ENCODE data around the gene RUFY3.
"Not testable (repeated sequence)": the region's sequence is repeated elsewhere in the genome, so short reads cannot be mapped to it uniquely, and the experiment has no call there.

DNA sequence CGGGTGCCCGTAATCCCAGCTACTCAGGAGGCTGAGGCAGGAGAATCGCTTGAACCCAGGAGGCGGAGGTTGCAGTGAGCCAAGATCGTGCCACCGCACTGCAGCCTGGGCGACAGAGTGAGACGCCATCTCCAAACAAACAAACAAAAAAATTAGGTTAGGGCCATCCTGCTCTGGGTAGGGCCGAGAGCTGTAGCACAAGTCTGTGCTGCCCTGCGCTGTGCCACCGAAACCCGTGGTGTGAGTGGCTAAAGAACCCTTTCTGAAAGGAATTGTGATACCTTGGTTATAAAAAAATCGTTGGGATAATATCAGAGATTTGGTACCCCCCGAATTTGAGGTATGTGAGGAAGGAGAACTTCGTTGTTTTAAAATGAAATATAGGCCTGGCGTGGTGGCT is 118.9 kb downstream of the RUFY3 start:
- not testable (repeated sequence) for TF ChIP-seq EZH2 (IDR thresholded peaks at IDR 0.05; ENCODE audit: low read depth, unreplicated experiment); JUNB (IDR thresholded peaks at IDR 0.05; ENCODE audit: unreplicated experiment); POLR2AphosphoS5 (IDR thresholded peaks at IDR 0.05; ENCODE audit: low read depth); EZH2phosphoT487 (IDR thresholded peaks at IDR 0.05; ENCODE audit: unreplicated experiment); CREB1 (CRISPR knock-in tag; IDR thresholded peaks at IDR 0.05; ENCODE audit: low read depth); STAT1 (IDR thresholded peaks at IDR 0.05; ENCODE audit: unreplicated experiment); NANOG (IDR thresholded peaks at IDR 0.05; ENCODE audit: borderline replicate concordance); ZNF114 (CRISPR knock-in tag; IDR thresholded peaks at IDR 0.05)
- TF ChIP-seq, protein P1, sequence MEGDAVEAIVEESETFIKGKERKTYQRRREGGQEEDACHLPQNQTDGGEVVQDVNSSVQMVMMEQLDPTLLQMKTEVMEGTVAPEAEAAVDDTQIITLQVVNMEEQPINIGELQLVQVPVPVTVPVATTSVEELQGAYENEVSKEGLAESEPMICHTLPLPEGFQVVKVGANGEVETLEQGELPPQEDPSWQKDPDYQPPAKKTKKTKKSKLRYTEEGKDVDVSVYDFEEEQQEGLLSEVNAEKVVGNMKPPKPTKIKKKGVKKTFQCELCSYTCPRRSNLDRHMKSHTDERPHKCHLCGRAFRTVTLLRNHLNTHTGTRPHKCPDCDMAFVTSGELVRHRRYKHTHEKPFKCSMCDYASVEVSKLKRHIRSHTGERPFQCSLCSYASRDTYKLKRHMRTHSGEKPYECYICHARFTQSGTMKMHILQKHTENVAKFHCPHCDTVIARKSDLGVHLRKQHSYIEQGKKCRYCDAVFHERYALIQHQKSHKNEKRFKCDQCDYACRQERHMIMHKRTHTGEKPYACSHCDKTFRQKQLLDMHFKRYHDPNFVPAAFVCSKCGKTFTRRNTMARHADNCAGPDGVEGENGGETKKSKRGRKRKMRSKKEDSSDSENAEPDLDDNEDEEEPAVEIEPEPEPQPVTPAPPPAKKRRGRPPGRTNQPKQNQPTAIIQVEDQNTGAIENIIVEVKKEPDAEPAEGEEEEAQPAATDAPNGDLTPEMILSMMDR (conservative IDR thresholded peaks at IDR 0.05; ENCODE audit: low read depth in 2 of 2), result not testable (repeated sequence)
- TF ChIP-seq, protein P2, sequence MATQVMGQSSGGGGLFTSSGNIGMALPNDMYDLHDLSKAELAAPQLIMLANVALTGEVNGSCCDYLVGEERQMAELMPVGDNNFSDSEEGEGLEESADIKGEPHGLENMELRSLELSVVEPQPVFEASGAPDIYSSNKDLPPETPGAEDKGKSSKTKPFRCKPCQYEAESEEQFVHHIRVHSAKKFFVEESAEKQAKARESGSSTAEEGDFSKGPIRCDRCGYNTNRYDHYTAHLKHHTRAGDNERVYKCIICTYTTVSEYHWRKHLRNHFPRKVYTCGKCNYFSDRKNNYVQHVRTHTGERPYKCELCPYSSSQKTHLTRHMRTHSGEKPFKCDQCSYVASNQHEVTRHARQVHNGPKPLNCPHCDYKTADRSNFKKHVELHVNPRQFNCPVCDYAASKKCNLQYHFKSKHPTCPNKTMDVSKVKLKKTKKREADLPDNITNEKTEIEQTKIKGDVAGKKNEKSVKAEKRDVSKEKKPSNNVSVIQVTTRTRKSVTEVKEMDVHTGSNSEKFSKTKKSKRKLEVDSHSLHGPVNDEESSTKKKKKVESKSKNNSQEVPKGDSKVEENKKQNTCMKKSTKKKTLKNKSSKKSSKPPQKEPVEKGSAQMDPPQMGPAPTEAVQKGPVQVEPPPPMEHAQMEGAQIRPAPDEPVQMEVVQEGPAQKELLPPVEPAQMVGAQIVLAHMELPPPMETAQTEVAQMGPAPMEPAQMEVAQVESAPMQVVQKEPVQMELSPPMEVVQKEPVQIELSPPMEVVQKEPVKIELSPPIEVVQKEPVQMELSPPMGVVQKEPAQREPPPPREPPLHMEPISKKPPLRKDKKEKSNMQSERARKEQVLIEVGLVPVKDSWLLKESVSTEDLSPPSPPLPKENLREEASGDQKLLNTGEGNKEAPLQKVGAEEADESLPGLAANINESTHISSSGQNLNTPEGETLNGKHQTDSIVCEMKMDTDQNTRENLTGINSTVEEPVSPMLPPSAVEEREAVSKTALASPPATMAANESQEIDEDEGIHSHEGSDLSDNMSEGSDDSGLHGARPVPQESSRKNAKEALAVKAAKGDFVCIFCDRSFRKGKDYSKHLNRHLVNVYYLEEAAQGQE (IDR thresholded peaks at IDR 0.05; ENCODE audit: unreplicated experiment), result not testable (repeated sequence)
- TF ChIP-seq, protein P3, sequence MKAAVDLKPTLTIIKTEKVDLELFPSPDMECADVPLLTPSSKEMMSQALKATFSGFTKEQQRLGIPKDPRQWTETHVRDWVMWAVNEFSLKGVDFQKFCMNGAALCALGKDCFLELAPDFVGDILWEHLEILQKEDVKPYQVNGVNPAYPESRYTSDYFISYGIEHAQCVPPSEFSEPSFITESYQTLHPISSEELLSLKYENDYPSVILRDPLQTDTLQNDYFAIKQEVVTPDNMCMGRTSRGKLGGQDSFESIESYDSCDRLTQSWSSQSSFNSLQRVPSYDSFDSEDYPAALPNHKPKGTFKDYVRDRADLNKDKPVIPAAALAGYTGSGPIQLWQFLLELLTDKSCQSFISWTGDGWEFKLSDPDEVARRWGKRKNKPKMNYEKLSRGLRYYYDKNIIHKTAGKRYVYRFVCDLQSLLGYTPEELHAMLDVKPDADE (IDR thresholded peaks at IDR 0.05), result not testable (repeated sequence)

All from GM23338 (cell line).